WTC11 (cell line): Measurements from ENCODE around the gene SLC15A2. TPM values are rescaled to one million over a fixed set of nuclear protein-coding genes. Genes with fewer than 3 reads are reported as not detected.

Experiments used
- ATAC-seq: fragments of 200-7000 bp; cut with Tn5 transposase; 2 replicates; pipeline ENCODE4 v1.10.0; 2021; ENCODE audit warnings: mild to moderate bottlenecking, moderate library complexity
- CTCF ChIA-PET: fragments of 300-600 bp; sonication (Branson Sonifier 250); formaldehyde crosslinking; loops from one replicate; lab custom pipeline; 2021; ENCODE audit warnings: antibody characterized with exemption; lab: Charles Lee
- POLR2A ChIA-PET: fragments of 350-600 bp; sonication (Branson Sonifier 250); formaldehyde crosslinking; loops from one replicate; lab custom pipeline; 2021; ENCODE audit warnings: antibody characterized with exemption; lab: Charles Lee
- DNase-seq: peaks from one replicate; pipeline ENCODE4 v3.0.0; 2021; ENCODE audit warnings: low spot score
- H3K27ac Mint-ChIP-seq: 2 replicates; pipeline ENCODE4 v1.8.0; 2021; ENCODE audit warnings: mixed read lengths
- H3K27me3 Mint-ChIP-seq: 2 replicates; pipeline ENCODE4 v1.8.0; 2021; ENCODE audit warnings: low read depth, mild to moderate bottlenecking, moderate library complexity, mixed read lengths
- H3K36me3 Mint-ChIP-seq: 2 replicates; pipeline ENCODE4 v1.8.0; 2021; ENCODE audit warnings: mixed read lengths
- H3K4me1 Mint-ChIP-seq: 2 replicates; pipeline ENCODE4 v1.8.0; 2022; ENCODE audit warnings: mixed read lengths
- H3K4me3 Mint-ChIP-seq: 2 replicates; pipeline ENCODE4 v1.8.0; 2021; ENCODE audit warnings: mild to moderate bottlenecking, moderate library complexity, mixed read lengths
- H3K9me3 Mint-ChIP-seq: 2 replicates; pipeline ENCODE4 v1.8.0; 2021; ENCODE audit warnings: mixed read lengths
- CREB1 ChIP-seq: sonication (generic); formaldehyde crosslinking; IDR thresholded peaks from 2 replicates; pipeline ENCODE4 v1.8.0; 2023; ENCODE audit warnings: mild to moderate bottlenecking, missing genetic modification reagents
- CREM ChIP-seq: sonication (generic); formaldehyde crosslinking; IDR thresholded peaks from 2 replicates; pipeline ENCODE4 v1.8.1; 2022; ENCODE audit warnings: mild to moderate bottlenecking, missing genetic modification reagents, moderate library complexity
- E2F1 ChIP-seq: sonication (generic); formaldehyde crosslinking; IDR thresholded peaks from 2 replicates; pipeline ENCODE4 v1.8.0; 2022; ENCODE audit warnings: mild to moderate bottlenecking, missing genetic modification reagents
- EMX1 ChIP-seq: fragments of 250-450 bp; sonication (Bioruptor Pico); IDR thresholded peaks from 2 replicates; pipeline ENCODE4 v1.8.0; 2021; ENCODE audit warnings: mild to moderate bottlenecking
- FOXP1 ChIP-seq: sonication (generic); formaldehyde crosslinking; IDR thresholded peaks from 2 replicates; pipeline ENCODE4 v1.8.0; 2022; ENCODE audit warnings: missing genetic modification reagents, mild to moderate bottlenecking, moderate library complexity, borderline replicate concordance
- HMGA2 ChIP-seq: fragments of 250-450 bp; sonication (Bioruptor Pico); IDR thresholded peaks from 2 replicates; pipeline ENCODE4 v1.4.0; 2021; ENCODE audit warnings: mild to moderate bottlenecking, moderate library complexity
- IRF1 ChIP-seq: sonication (generic); formaldehyde crosslinking; IDR thresholded peaks from 2 replicates; pipeline ENCODE4 v1.8.0; 2023; ENCODE audit warnings: missing genetic modification reagents
- MLX ChIP-seq: sonication (generic); formaldehyde crosslinking; IDR thresholded peaks from 2 replicates; pipeline ENCODE4 v1.8.1; 2023; ENCODE audit warnings: mild to moderate bottlenecking, missing genetic modification reagents, moderate library complexity
- NFATC4 ChIP-seq: fragments of 250-450 bp; sonication (Bioruptor Pico); IDR thresholded peaks from 2 replicates; pipeline ENCODE4 v1.9.0; 2021; ENCODE audit warnings: mild to moderate bottlenecking
- NFYB ChIP-seq: sonication (generic); formaldehyde crosslinking; conservative IDR thresholded peaks from 2 replicates; pipeline ENCODE4 v1.8.0; 2022; ENCODE audit warnings: low read depth, missing genetic modification reagents
- SMAD4 ChIP-seq: sonication (generic); formaldehyde crosslinking; IDR thresholded peaks from 2 replicates; pipeline ENCODE4 v1.8.0; 2022; ENCODE audit warnings: mild to moderate bottlenecking, missing genetic modification reagents
- TEAD1 ChIP-seq: sonication (generic); formaldehyde crosslinking; IDR thresholded peaks from 2 replicates; pipeline ENCODE4 v1.8.0; 2022; ENCODE audit warnings: mild to moderate bottlenecking, missing genetic modification reagents
- TP53 ChIP-seq: sonication (generic); formaldehyde crosslinking; IDR thresholded peaks from 2 replicates; pipeline ENCODE4 v1.8.1; 2023; ENCODE audit warnings: mild to moderate bottlenecking, missing genetic modification reagents
- USF1 ChIP-seq: sonication (generic); formaldehyde crosslinking; IDR thresholded peaks from 2 replicates; pipeline ENCODE4 v1.8.0; 2022; ENCODE audit warnings: mild to moderate bottlenecking, missing genetic modification reagents
- ZBTB21 ChIP-seq: sonication (generic); formaldehyde crosslinking; IDR thresholded peaks from 2 replicates; pipeline ENCODE4 v1.8.1; 2023; ENCODE audit warnings: mild to moderate bottlenecking, missing genetic modification reagents, borderline replicate concordance
- ZNF416 ChIP-seq: fragments of 250-450 bp; sonication (Bioruptor Pico); IDR thresholded peaks from 2 replicates; pipeline ENCODE4 v1.9.0; 2021; ENCODE audit warnings: mild to moderate bottlenecking, inconsistent platforms
- ZNF671 ChIP-seq: fragments of 250-450 bp; sonication (Bioruptor Pico); IDR thresholded peaks from 2 replicates; pipeline ENCODE4 v1.8.0; 2021; ENCODE audit warnings: mild to moderate bottlenecking
- total RNA-seq: library from RNA; stranded (reverse); gene quantifications from 3 replicates; pipeline ENCODE4 v1.2.3, GENCODE V29; 2021
- TF ChIP-seq, protein P1 (sequence below): fragments of 250-450 bp; sonication (Bioruptor Pico); conservative IDR thresholded peaks from 2 replicates; pipeline ENCODE4 v1.9.0; 2021; ENCODE audit warnings: mild to moderate bottlenecking
- TF ChIP-seq, protein P2 (sequence below): sonication (generic); formaldehyde crosslinking; IDR thresholded peaks from 2 replicates; pipeline ENCODE4 v1.8.1; 2023; ENCODE audit warnings: mild to moderate bottlenecking, missing genetic modification reagents, borderline replicate concordance
- TF ChIP-seq, protein P3 (sequence below): sonication (generic); formaldehyde crosslinking; conservative IDR thresholded peaks from 2 replicates; pipeline ENCODE4 v1.8.1; 2022; ENCODE audit warnings: mild to moderate bottlenecking, missing genetic modification reagents
- TF ChIP-seq, protein P4 (sequence below): sonication (generic); formaldehyde crosslinking; IDR thresholded peaks from 2 replicates; pipeline ENCODE4 v1.8.1; 2022; ENCODE audit warnings: missing genetic modification reagents, borderline replicate concordance

SLC15A2 gene
- total RNA-seq, 1 experiment from 2014 or later, result 2.4 TPM

DNA sequence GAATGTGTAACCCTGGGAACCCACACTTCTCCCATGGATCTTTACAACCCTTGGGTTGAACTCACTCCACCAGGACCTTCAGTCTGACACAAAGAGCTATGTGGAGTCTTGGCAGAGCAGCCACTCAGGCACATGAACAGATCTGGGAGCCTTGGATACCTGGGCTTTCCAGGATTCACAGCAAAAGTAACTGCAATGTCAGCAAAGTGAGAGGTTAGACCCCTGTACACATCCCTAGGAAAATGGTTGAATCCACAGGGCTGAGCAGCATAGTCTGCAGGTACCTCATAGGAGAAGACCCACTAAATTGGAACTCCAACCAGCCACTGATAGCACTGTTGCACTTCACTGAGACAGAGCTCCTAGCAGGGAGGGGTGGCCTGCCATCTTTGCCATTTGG, 68.2 kb downstream of the SLC15A2 start:
- Mint-ChIP-seq H3K36me3 (no peaks in the 10 kb centered on the region), H3K9me3 (peaks cover 40% of the 10 kb centered on the region), H3K4me1 (peaks cover 17% of the 10 kb centered on the region), H3K27me3 (no peaks in the 10 kb centered on the region), H3K4me3 (no peak overlapping the region), H3K27ac (no peak overlapping the region)
- no peak for TF ChIP-seq IRF1
- TF ChIP-seq, protein P1, sequence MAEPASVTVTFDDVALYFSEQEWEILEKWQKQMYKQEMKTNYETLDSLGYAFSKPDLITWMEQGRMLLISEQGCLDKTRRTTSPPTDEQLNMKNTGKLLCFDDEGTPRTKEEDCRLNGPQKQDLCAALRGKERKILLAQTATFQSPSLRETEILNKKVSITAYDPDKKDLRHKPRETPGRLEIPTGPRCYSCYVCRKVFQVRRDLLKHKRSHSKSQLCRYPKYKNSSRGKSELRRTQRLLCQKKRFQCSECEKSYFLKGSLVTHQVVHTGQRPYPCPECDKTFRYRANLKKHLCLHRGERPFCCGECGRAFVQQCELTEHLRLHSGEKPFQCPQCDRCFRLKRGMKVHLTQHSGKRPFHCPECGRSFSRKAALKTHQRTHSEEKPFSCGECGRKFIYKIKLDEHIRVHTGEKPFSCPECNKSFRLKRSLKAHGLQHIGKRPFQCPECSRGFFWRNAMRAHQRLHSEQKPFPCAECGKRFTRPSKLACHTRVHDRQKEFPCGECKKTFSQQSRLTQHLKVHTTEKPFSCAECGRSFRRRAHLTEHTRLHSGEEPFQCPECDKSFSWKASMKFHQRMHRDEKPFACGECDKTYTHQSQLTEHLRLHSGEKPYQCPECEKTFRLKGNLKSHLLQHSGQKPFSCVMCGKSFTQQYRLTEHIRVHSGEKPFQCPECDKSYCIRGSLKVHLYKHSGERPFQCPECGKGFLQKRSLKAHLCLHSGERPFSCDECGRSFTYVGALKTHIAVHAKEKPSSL (CRISPR knock-in tag), result no peak
- no peak for TF ChIP-seq MLX (CRISPR knock-in tag)
- ChIA-PET POLR2A (no interaction called here), CTCF (no interaction called here)
- ATAC-seq (no peak), DNase-seq (no peak)

DNA sequence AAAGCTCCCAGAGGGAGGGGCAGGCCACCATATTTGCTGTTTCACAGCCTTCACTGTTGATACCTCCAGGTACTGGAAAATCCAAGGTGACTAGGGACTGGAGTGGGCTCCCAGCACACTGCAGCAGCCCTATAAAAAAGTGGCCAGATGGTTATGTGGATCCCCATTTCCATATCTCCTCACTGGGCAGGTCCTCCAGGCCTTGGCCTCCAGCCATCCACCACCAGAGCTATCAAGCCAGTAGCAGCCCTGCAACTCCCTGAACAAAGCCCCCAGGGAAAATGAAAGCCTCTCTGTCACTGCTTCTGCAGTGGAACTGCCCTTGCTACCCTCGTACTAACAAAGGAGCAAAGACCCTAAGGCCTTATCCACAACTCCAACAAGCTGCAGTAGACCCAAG, 69.4 kb downstream of the SLC15A2 start:
- H3K27me3 Mint-ChIP-seq, result no peaks in the 10 kb centered on the region
- DNase-seq (no peak), ATAC-seq (no peak)
- H3K36me3 Mint-ChIP-seq, result no peaks in the 10 kb centered on the region
- H3K4me1 Mint-ChIP-seq, result peaks cover 6% of the 10 kb centered on the region
- ChIA-PET CTCF (no interaction called here), POLR2A (no interaction called here)
- H3K4me3 Mint-ChIP-seq, result no peak overlapping the region
- H3K27ac Mint-ChIP-seq, result no peak overlapping the region
- TF ChIP-seq SMAD4 (no peak), CREB1 (CRISPR knock-in tag) (no peak), NFYB (CRISPR knock-in tag) (no peak), USF1 (CRISPR knock-in tag) (no peak), MLX (CRISPR knock-in tag) (no peak), TEAD1 (CRISPR knock-in tag) (no peak), TP53 (CRISPR knock-in tag) (no peak), EMX1 (CRISPR knock-in tag) (no peak), NFATC4 (CRISPR knock-in tag) (no peak), CREM (CRISPR knock-in tag) (no peak), ZNF416 (CRISPR knock-in tag) (no peak), FOXP1 (no peak), ZBTB21 (CRISPR knock-in tag) (no peak), HMGA2 (CRISPR knock-in tag) (no peak), E2F1 (CRISPR knock-in tag) (no peak), ZNF671 (CRISPR knock-in tag) (no peak)
- TF ChIP-seq, protein P2, sequence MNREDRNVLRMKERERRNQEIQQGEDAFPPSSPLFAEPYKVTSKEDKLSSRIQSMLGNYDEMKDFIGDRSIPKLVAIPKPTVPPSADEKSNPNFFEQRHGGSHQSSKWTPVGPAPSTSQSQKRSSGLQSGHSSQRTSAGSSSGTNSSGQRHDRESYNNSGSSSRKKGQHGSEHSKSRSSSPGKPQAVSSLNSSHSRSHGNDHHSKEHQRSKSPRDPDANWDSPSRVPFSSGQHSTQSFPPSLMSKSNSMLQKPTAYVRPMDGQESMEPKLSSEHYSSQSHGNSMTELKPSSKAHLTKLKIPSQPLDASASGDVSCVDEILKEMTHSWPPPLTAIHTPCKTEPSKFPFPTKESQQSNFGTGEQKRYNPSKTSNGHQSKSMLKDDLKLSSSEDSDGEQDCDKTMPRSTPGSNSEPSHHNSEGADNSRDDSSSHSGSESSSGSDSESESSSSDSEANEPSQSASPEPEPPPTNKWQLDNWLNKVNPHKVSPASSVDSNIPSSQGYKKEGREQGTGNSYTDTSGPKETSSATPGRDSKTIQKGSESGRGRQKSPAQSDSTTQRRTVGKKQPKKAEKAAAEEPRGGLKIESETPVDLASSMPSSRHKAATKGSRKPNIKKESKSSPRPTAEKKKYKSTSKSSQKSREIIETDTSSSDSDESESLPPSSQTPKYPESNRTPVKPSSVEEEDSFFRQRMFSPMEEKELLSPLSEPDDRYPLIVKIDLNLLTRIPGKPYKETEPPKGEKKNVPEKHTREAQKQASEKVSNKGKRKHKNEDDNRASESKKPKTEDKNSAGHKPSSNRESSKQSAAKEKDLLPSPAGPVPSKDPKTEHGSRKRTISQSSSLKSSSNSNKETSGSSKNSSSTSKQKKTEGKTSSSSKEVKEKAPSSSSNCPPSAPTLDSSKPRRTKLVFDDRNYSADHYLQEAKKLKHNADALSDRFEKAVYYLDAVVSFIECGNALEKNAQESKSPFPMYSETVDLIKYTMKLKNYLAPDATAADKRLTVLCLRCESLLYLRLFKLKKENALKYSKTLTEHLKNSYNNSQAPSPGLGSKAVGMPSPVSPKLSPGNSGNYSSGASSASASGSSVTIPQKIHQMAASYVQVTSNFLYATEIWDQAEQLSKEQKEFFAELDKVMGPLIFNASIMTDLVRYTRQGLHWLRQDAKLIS (CRISPR knock-in tag), result no peak
- TF ChIP-seq, protein P3, sequence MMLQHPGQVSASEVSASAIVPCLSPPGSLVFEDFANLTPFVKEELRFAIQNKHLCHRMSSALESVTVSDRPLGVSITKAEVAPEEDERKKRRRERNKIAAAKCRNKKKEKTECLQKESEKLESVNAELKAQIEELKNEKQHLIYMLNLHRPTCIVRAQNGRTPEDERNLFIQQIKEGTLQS (CRISPR knock-in tag), result no peak
- TF ChIP-seq, protein P4, sequence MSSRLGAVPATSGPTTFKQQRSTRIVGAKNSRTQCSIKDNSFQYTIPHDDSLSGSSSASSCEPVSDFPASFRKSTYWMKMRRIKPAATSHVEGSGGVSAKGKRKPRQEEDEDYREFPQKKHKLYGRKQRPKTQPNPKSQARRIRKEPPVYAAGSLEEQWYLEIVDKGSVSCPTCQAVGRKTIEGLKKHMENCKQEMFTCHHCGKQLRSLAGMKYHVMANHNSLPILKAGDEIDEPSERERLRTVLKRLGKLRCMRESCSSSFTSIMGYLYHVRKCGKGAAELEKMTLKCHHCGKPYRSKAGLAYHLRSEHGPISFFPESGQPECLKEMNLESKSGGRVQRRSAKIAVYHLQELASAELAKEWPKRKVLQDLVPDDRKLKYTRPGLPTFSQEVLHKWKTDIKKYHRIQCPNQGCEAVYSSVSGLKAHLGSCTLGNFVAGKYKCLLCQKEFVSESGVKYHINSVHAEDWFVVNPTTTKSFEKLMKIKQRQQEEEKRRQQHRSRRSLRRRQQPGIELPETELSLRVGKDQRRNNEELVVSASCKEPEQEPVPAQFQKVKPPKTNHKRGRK, result no peak
- peaks cover 41% of the 10 kb centered on the region for H3K9me3 Mint-ChIP-seq
